H1 (cell line): Measurements from ENCODE around the gene MAGIX. TPM values are rescaled to one million over a fixed set of nuclear protein-coding genes. Genes with fewer than 3 reads are reported as not detected.

Experiments used
- BCL11A ChIP-seq, 2 experiments: IDR thresholded peaks; one replicate each; pipeline ENCODE4 v1.6.1; 2011; ENCODE audit warnings: low read depth in 2 of 2, low read length in 2 of 2, mild to moderate bottlenecking in 2 of 2
- BRCA1 ChIP-seq: IDR thresholded peaks from 2 replicates; pipeline ENCODE4 v1.6.1; 2012; ENCODE audit warnings: low read depth, low read length, improper control_type of control experiment
- CHD2 ChIP-seq: IDR thresholded peaks from 2 replicates; pipeline ENCODE4 v1.6.1; 2012; ENCODE audit warnings: low read length, improper control_type of control experiment
- CREB1 ChIP-seq: IDR thresholded peaks from 2 replicates; pipeline ENCODE4 v1.6.1; 2012; ENCODE audit warnings: inconsistent platforms
- EZH2 ChIP-seq: fragments of 200-600 bp; sonication (generic); IDR thresholded peaks from 2 replicates; pipeline ENCODE4 v1.7.1; 2012; ENCODE audit warnings: low read depth, mild to moderate bottlenecking, moderate library complexity, low read length, inconsistent platforms; ENCODE audit not compliant: severe bottlenecking
- KDM4A ChIP-seq: IDR thresholded peaks from one replicate; pipeline ENCODE4 v1.7.1; 2012; ENCODE audit warnings: low read depth, mild to moderate bottlenecking, moderate library complexity, low read length, inconsistent platforms; ENCODE audit not compliant: severe bottlenecking
- KDM5A ChIP-seq: fragments of 200-600 bp; IDR thresholded peaks from 2 replicates; pipeline ENCODE4 v1.7.1; 2012; ENCODE audit warnings: mild to moderate bottlenecking, low read length, inconsistent platforms, mixed read lengths
- POLR2A ChIP-seq, 2 experiments: IDR thresholded peaks; 1 replicate in 1 of 2; 2 replicates in 1 of 2; pipeline ENCODE4 v1.6.1; 2011; ENCODE audit warnings: low read depth in 2 of 2, low read length in 2 of 2, mild to moderate bottlenecking in 2 of 2; ENCODE audit errors: control extremely low read depth in 1 of 2
- RAD21 ChIP-seq, 2 experiments: IDR thresholded peaks in 1 of 2; conservative IDR thresholded peaks in 1 of 2; 2 replicates each; pipeline ENCODE4 v1.6.1; 2011; ENCODE audit warnings: low read depth in 2 of 2, low read length in 2 of 2, improper control_type of control experiment in 1 of 2, inconsistent platforms in 1 of 2, mild to moderate bottlenecking in 1 of 2, moderate library complexity in 1 of 2
- RFX5 ChIP-seq: IDR thresholded peaks from 2 replicates; pipeline ENCODE4 v1.6.1; 2011; ENCODE audit warnings: low read depth, low read length, improper control_type of control experiment, borderline replicate concordance
- SIN3A ChIP-seq, 2 experiments: IDR thresholded peaks in 1 of 2; conservative IDR thresholded peaks in 1 of 2; 2 replicates each; pipeline ENCODE4 v1.6.1; 2011 to 2012; ENCODE audit warnings: low read length in 2 of 2, improper control_type of control experiment in 1 of 2, low read depth in 1 of 2, mild to moderate bottlenecking in 1 of 2
- SIX5 ChIP-seq: IDR thresholded peaks from 2 replicates; pipeline ENCODE4 v1.6.1; 2011; ENCODE audit warnings: mild to moderate bottlenecking, low read depth, low read length
- TAF1 ChIP-seq: IDR thresholded peaks from 2 replicates; pipeline ENCODE4 v1.6.1; 2011; ENCODE audit warnings: mild to moderate bottlenecking, low read depth, low read length
- TAF7 ChIP-seq: optimal IDR thresholded peaks from 2 replicates; pipeline ENCODE3; 2011; ENCODE audit warnings: low read depth, mild to moderate bottlenecking, inconsistent platforms, low read length, moderate library complexity, borderline replicate concordance
- TBP ChIP-seq: IDR thresholded peaks from 2 replicates; pipeline ENCODE4 v1.6.1; 2011; ENCODE audit warnings: low read depth, low read length, improper control_type of control experiment
- TCF12 ChIP-seq: IDR thresholded peaks from 2 replicates; pipeline ENCODE4 v1.6.1; 2011; ENCODE audit warnings: low read depth, mild to moderate bottlenecking, low read length
- polyA plus RNA-seq, 7 experiments: library from polyadenylated mRNA; depleted of rRNA in 3 of 7; stranded (reverse) in 5 of 7; unstranded in 2 of 7; fragments of >200 nt in 5 of 7; fragments of 200-250 nt in 2 of 7; gene quantifications; 1 replicate in 5 of 7; 2 replicates in 1 of 7; 4 replicates in 1 of 7; pipeline versions ENCODE4 v1.2.1 to v1.2.3, GENCODE V29; 2011 to 2013; ENCODE audit warnings: missing spikeins in 2 of 7, mixed read lengths in 2 of 7
- total RNA-seq: library from RNA; stranded (reverse); fragmentation: NEBNext Ultra II Directional; extraction: Animal tissue kit (Norgen Biotek cat#: 25700); gene quantifications from 2 replicates; pipeline ENCODE4 v1.2.1, GENCODE V29; 2021
- TF ChIP-seq, protein P1 (sequence below), 3 experiments: IDR thresholded peaks; 1 replicate in 2 of 3; 2 replicates in 1 of 3; pipeline versions ENCODE4 v1.5.1 to v1.6.1; 2011; ENCODE audit warnings: low read length in 3 of 3, mild to moderate bottlenecking in 3 of 3, inconsistent platforms in 2 of 3, low read depth in 1 of 3, moderate library complexity in 1 of 3; ENCODE audit not compliant: insufficient read depth in 1 of 3; ENCODE audit errors: control extremely low read depth in 1 of 3
- TF ChIP-seq, protein P2 (sequence below): IDR thresholded peaks from 2 replicates; pipeline ENCODE4 v1.6.1; 2011; ENCODE audit warnings: low read length, improper control_type of control experiment

Gene MAGIX
- total and polyA plus RNA-seq, 2 of the 8 experiments (the other 6 are each of a cell fraction or from before 2014, with no cell fraction given): 0.37 to 1.1 TPM

DNA sequence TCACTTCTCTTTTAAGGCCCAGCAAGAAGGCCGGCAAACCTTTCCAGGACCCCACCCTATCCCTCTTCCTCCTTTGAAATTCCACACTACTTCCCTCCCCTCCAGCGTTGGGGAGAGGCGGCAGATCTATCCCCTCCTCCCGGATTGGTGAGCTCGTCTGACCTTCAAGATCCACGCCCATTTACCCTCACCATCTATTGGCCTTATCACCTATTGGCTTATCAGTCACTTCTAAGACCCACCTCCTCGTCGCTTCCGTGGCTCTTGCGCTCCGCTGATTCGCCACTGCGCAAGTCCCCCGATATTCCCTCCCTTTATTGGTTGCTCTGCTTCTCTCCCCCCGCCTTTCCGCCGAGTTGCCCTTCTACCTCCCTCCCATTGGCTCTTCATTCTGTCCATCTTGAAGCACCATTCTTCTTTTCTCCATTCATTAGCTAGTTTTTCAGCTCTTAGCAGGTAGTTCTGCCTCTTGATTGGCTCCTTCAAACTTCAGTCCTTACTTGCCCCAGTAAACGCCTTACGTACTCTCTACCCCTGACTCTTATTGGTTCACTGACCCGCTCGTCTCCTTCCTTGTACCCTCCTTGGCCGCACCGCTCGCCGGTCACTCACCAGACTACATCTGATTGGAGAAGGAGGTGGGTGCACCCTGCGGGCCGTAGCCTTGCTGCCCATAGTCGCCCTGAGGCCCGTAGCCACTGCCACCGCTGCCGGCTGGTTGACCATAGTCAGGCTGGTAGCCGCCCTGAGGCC lies 28.4 kb downstream of the MAGIX start (continued):
- TF ChIP-seq, protein P1, sequence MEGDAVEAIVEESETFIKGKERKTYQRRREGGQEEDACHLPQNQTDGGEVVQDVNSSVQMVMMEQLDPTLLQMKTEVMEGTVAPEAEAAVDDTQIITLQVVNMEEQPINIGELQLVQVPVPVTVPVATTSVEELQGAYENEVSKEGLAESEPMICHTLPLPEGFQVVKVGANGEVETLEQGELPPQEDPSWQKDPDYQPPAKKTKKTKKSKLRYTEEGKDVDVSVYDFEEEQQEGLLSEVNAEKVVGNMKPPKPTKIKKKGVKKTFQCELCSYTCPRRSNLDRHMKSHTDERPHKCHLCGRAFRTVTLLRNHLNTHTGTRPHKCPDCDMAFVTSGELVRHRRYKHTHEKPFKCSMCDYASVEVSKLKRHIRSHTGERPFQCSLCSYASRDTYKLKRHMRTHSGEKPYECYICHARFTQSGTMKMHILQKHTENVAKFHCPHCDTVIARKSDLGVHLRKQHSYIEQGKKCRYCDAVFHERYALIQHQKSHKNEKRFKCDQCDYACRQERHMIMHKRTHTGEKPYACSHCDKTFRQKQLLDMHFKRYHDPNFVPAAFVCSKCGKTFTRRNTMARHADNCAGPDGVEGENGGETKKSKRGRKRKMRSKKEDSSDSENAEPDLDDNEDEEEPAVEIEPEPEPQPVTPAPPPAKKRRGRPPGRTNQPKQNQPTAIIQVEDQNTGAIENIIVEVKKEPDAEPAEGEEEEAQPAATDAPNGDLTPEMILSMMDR (IDR thresholded peaks at IDR 0.05; ENCODE audit: control extremely low read depth in 1 of 3, insufficient read depth in 1 of 3, low read depth in 1 of 3, low read length in 3 of 3): no peak
- TF ChIP-seq RFX5: no peak
- no peak for TF ChIP-seq KDM5A
- TF ChIP-seq CHD2: peak; percentile 91
- no peak for TF ChIP-seq RAD21 (IDR thresholded peaks at IDR 0.05 in 1 of 2, conservative IDR thresholded peaks at IDR 0.05 in 1 of 2; ENCODE audit: low read depth in 2 of 2, low read length in 2 of 2)
- peak; percentile 70 for TF ChIP-seq CREB1
- no peak for TF ChIP-seq SIN3A (conservative IDR thresholded peaks at IDR 0.05 in 1 of 2, IDR thresholded peaks at IDR 0.05 in 1 of 2; ENCODE audit: low read depth in 1 of 2, low read length in 2 of 2)
- no peak for TF ChIP-seq EZH2
- no peak for TF ChIP-seq BRCA1
- TF ChIP-seq KDM4A: no peak
- TF ChIP-seq TAF1: peak; percentile 87
- TF ChIP-seq, protein P2, sequence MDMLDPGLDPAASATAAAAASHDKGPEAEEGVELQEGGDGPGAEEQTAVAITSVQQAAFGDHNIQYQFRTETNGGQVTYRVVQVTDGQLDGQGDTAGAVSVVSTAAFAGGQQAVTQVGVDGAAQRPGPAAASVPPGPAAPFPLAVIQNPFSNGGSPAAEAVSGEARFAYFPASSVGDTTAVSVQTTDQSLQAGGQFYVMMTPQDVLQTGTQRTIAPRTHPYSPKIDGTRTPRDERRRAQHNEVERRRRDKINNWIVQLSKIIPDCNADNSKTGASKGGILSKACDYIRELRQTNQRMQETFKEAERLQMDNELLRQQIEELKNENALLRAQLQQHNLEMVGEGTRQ: no peak
- peak; percentile 88 for TF ChIP-seq TBP
- no peak for TF ChIP-seq SIX5
- TF ChIP-seq BCL11A (IDR thresholded peaks at IDR 0.05; ENCODE audit: low read depth in 2 of 2, low read length in 2 of 2): no peak
- TF ChIP-seq POLR2A (IDR thresholded peaks at IDR 0.05; ENCODE audit: control extremely low read depth in 1 of 2, low read depth in 2 of 2, low read length in 2 of 2): peak in 1 of 2 experiments; percentile 77; a peak in 1 of 3 replicates
- TF ChIP-seq TAF7: peak; percentile 65
- no peak for TF ChIP-seq TCF12
- TF ChIP-seq, all 59 proteins: peak for 10
